Progenitor cell of endocrine pancreas (in vitro differentiated cells): ENCODE results near the gene INCENP. TPM values are rescaled to one million over a fixed set of nuclear protein-coding genes. Genes with fewer than 3 reads are reported as not detected.
A peak's percentile ranks its signal among the peaks of the same experiment; 100 is the strongest.
"Not testable (repeated sequence)": the region's sequence is repeated elsewhere in the genome, so short reads cannot be mapped to it uniquely, and the experiment has no call there.

Experiments
- DNase-seq: peaks from one replicate; pipeline ENCODE4 v3.0.0; 2021; ENCODE audit warnings: low spot score; ENCODE audit not compliant: unreplicated experiment
- H3K27ac Mint-ChIP-seq: 2 replicates; pipeline ENCODE4 v1.8.0; 2021; ENCODE audit warnings: mild to moderate bottlenecking, moderate library complexity, mixed read lengths
- H3K27me3 Mint-ChIP-seq: 2 replicates; pipeline ENCODE4 v1.8.0; 2021; ENCODE audit warnings: mixed read lengths
- H3K36me3 Mint-ChIP-seq: 2 replicates; pipeline ENCODE4 v1.8.0; 2022; ENCODE audit warnings: mixed read lengths; ENCODE audit not compliant: insufficient read depth
- H3K4me1 Mint-ChIP-seq: 2 replicates; pipeline ENCODE4 v1.8.0; 2021; ENCODE audit warnings: low read depth, mixed read lengths
- H3K4me3 Mint-ChIP-seq: 2 replicates; pipeline ENCODE4 v1.8.0; 2021; ENCODE audit warnings: low read depth, mild to moderate bottlenecking, moderate library complexity, mixed read lengths
- H3K9me3 Mint-ChIP-seq: 2 replicates; pipeline ENCODE4 v1.8.0; 2021; ENCODE audit warnings: low read depth, mixed read lengths
- total RNA-seq: library from RNA; stranded (reverse); gene quantifications from 2 replicates; pipeline ENCODE4 v1.2.1, GENCODE V29; 2021
- TF ChIP-seq, protein P1 (sequence below): fragments of 200-600 bp; sonication (generic); IDR thresholded peaks from one replicate; pipeline ENCODE4 v1.5.0; 2021; ENCODE audit warnings: antibody characterized with exemption, mild to moderate bottlenecking; ENCODE audit not compliant: unreplicated experiment

Gene INCENP
- total RNA-seq, 1 donor from 2014 or later, result 60.5 TPM

DNA sequence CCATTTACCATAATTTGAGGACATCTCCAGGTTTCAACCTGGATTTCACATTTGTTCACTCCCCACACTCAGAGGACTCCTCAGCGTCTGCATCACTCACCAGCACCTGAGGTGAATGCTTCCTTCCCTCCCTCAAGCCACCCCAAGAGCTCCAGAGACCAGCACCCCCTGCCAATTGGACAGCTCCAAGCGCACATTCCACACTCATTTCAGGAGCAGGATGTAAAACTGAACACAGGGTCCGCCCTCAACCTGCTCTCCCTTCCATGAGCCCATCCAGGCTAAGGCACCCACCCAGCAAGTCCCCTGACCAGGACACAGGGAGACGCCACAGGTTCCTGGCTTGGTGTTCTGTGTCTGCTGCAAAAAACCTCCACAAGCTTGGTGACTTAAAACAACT lies 70.1 kb downstream of the INCENP start:
- no peak overlapping the region for H3K4me3 Mint-ChIP-seq
- H3K27me3 Mint-ChIP-seq, result peaks cover 12% of the 10 kb centered on the region
- H3K36me3 Mint-ChIP-seq, result no peaks in the 10 kb centered on the region
- H3K27ac Mint-ChIP-seq, result no peak overlapping the region
- TF ChIP-seq, protein P1, sequence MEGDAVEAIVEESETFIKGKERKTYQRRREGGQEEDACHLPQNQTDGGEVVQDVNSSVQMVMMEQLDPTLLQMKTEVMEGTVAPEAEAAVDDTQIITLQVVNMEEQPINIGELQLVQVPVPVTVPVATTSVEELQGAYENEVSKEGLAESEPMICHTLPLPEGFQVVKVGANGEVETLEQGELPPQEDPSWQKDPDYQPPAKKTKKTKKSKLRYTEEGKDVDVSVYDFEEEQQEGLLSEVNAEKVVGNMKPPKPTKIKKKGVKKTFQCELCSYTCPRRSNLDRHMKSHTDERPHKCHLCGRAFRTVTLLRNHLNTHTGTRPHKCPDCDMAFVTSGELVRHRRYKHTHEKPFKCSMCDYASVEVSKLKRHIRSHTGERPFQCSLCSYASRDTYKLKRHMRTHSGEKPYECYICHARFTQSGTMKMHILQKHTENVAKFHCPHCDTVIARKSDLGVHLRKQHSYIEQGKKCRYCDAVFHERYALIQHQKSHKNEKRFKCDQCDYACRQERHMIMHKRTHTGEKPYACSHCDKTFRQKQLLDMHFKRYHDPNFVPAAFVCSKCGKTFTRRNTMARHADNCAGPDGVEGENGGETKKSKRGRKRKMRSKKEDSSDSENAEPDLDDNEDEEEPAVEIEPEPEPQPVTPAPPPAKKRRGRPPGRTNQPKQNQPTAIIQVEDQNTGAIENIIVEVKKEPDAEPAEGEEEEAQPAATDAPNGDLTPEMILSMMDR, result no peak
- H3K9me3 Mint-ChIP-seq, result no peaks in the 10 kb centered on the region
- peaks cover 12% of the 10 kb centered on the region for H3K4me1 Mint-ChIP-seq
- DNase-seq, result peak; percentile 54

GRCh38 chr11:62195010-62195409 lies 71.2 kb downstream of the INCENP start:
- DNase-seq, H3K36me3 Mint-ChIP-seq, H3K27me3 Mint-ChIP-seq, H3K9me3 Mint-ChIP-seq, H3K27ac Mint-ChIP-seq, H3K4me3 Mint-ChIP-seq: not testable (repeated sequence)
- H3K4me1 Mint-ChIP-seq, result peaks cover 12% of the 10 kb centered on the region

GRCh38 chr11:62195945-62196344 lies 72.1 kb downstream of the INCENP start:
- H3K36me3 Mint-ChIP-seq, result no peaks in the 10 kb centered on the region

GRCh38 chr11:62197400-62197799 lies 73.6 kb downstream of the INCENP start:
- not testable (repeated sequence) for H3K36me3 Mint-ChIP-seq, H3K27me3 Mint-ChIP-seq, H3K27ac Mint-ChIP-seq, DNase-seq, H3K9me3 Mint-ChIP-seq, H3K4me3 Mint-ChIP-seq
- H3K4me1 Mint-ChIP-seq, result peaks cover 12% of the 10 kb centered on the region

More at GRCh38 chr11:62195945-62196344, 72.1 kb downstream of the INCENP start:
- Mint-ChIP-seq H3K4me1 (peaks cover 12% of the 10 kb centered on the region), H3K4me3 (no peak overlapping the region), H3K9me3 (no peaks in the 10 kb centered on the region), H3K27me3 (peaks cover 6% of the 10 kb centered on the region), H3K27ac (no peak overlapping the region)
- no peak for DNase-seq
- TF ChIP-seq, protein P1, result no peak

DNA sequence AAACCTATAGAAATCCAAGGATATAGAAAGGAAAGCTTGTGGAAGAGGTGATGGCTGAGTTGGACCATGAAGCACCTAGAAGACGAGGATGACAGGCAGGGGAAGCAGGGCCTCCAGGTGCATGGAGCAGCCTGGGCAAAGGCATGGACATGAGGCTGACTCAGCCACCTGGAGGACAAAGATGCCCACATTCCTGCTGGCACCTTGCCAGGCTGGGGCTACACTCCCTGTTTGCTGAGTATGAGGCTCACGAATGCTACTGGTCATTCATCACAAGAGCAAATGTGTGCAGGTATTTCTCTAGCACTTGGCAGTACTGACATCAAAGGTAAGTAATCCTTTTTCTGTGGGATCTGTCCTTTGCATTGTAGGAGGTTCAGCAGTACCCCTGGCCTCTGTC lies 77.6 kb downstream of the INCENP start:
- no peaks in the 10 kb centered on the region for H3K9me3 Mint-ChIP-seq
- no peak overlapping the region for H3K4me3 Mint-ChIP-seq
- peaks cover 16% of the 10 kb centered on the region for H3K27me3 Mint-ChIP-seq
- H3K36me3 Mint-ChIP-seq, result no peaks in the 10 kb centered on the region
- TF ChIP-seq, protein P1, result no peak
- H3K4me1 Mint-ChIP-seq, result no peaks in the 10 kb centered on the region
- no peak overlapping the region for H3K27ac Mint-ChIP-seq
- DNase-seq, result no peak

Other genes with a start within 250 kb of the INCENP start
- 21.2 and 23.7 TPM in 2 replicates for gene FADS3, start 232.5 kb upstream of the INCENP start, total RNA-seq
- gene RAB3IL1, start 206.4 kb upstream of the INCENP start, total RNA-seq, result 0.53 and 0.67 TPM in 2 replicates
- 0.34 and 0.44 TPM in 2 replicates for gene BEST1, start 173.7 kb upstream of the INCENP start, total RNA-seq
- gene FTH1, start 156.4 kb upstream of the INCENP start, total RNA-seq, result 1,669 and 1,699 TPM in 2 replicates
- not detected in 2 replicates for gene SCGB1D1, start 66.2 kb downstream of the INCENP start, total RNA-seq
- not detected in 2 replicates for gene SCGB2A1, start 84.7 kb downstream of the INCENP start, total RNA-seq
- not detected in 2 replicates for gene SCGB1D2, start 118.2 kb downstream of the INCENP start, total RNA-seq
- not detected in 2 replicates for gene SCGB2A2, start 146.1 kb downstream of the INCENP start, total RNA-seq
- gene SCGB1D4, start 175.1 kb downstream of the INCENP start, total RNA-seq, result not detected in 2 replicates
- 41.6 and 45.2 TPM in 2 replicates for gene ASRGL1, start 213.4 kb downstream of the INCENP start, total RNA-seq